ENCODE results near the gene SYT12. TPM values are rescaled to one million over a fixed set of nuclear protein-coding genes. Genes with fewer than 3 reads are reported as not detected.
"Not testable (repeated sequence)": the region's sequence is repeated elsewhere in the genome, so short reads cannot be mapped to it uniquely, and the experiment has no call there.

SYT12 gene, protein sequence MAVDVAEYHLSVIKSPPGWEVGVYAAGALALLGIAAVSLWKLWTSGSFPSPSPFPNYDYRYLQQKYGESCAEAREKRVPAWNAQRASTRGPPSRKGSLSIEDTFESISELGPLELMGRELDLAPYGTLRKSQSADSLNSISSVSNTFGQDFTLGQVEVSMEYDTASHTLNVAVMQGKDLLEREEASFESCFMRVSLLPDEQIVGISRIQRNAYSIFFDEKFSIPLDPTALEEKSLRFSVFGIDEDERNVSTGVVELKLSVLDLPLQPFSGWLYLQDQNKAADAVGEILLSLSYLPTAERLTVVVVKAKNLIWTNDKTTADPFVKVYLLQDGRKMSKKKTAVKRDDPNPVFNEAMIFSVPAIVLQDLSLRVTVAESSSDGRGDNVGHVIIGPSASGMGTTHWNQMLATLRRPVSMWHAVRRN
- 0.13 TPM for polyA plus RNA-seq (2013, experiment 1 of 2; ENCODE audit: insufficient read length)
- 0.11 TPM for polyA plus RNA-seq (2013, experiment 2 of 2; ENCODE audit: insufficient read length)

DNA sequence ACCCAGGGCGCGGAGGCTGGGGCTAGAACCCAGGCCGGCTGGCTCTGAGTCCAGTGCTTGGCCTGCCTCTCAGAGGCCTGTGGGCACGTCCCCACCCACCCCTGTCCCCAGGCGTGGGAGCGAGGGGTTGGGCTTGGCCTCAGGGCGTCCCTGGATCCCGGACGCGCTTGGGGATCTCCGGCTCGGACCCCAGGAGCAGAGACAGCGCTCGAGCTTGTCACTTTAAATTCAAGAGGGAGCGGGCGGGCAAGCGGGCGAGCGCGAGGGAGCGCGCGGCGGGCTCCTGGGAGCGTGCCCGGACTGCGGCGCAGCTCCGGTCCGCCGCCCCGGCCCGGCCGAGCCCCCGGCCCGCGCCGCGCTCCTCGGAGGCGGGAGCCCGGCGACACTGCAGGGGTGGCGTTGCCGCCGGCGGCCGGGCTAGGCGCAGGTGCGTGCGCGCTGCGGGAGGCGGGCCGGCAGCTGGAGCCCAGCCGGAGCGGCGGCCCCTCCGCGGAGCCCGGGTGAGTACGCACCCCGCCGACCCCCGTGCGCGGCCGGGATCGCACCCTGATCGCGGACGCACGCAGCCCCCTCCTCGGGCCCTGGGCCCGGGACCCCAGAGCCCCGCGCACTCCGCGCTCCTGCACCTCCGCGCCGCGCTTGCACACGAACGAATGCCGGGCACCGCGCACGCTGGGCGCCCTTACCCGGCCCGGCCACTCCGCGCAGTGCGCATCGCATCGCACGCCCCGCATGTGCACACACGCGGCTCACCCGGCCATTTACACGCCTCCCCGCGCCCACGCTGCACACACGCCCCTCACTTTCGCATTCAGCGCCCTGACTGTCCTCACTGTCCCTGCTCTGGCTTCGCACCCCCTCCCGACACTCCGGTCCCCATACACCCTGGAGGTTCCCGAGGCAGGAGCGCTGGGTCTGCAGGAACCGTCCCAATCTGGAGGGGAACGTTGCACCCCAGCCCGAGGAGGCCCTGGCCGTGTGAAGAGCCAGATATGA is at the start of gene SYT12:
TSS of gene SYT12 (plus strand) at position 174 of the 996 bp plus-strand sequence. CDS start 7,011 bp downstream, outside the sequence.
- no peak for DNase-seq

DNA sequence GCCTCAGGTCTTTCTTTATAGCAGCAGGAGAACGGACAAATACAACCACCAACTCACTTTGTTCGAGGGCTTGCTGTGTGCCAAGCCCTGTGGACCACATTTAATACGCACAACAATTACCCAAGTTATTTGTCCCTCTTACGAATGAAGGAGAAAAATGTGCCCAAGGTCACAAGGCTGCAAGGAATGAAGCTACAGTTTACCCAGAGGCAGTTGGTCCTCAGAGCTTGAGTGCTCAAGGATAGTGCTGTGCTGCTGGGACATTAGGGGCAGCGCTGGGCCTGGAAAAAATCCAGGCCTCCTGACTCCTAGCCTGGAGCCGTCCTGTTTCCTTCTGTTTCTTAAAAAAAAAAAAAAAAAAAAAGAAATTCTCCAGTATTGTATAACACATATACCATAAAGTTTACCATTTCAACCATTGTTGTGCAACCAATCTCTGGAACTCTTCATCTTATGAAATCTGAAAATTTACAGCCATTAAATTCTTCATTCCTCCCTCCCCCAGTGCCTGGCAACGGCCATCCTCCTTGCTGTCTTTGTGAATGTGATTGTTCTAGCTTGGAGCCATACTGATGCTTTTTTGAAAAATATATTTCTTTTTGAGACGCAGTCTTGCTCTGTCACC is 48.9 kb upstream of the SYT12 start:
- peak; percentile 82 for DNase-seq

DNA sequence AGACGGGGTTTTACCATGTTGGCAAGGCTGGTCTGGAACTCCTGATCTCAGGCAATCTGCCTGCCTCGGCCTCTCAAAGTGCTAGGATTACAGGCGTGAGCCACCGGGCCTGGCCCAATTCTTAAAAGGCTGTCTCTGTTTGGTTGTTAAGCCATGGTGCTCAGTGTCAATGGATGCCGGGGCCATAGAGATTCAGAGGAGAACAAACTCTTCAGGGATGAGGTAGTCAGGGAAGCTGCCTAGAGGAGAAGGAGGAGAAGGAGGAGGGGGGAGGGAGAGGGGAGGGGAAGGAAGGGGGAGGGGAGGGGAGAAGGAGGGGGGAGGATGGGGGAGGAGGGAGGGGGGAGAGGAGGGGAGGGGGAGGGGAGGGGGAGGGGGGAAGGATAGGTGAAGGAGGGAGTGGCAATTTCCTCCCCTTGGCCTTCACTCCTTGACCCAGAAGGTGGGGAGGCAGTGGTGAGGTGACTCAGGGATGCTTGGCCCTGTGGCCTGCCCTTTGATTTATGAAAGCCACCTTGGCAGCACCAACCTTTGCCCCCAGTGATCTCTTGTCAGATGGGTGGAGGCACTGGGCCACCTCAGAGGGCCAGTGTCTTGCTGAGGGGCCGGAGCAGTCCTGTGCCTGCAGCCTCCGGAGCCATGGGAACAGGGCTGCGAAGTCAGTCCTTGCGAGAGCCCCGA is 48.1 kb upstream of the SYT12 start, which contains the start of gene C11orf86:
TSS of gene C11orf86 (plus strand) at position 581 of the 681 bp plus-strand sequence. CDS start at position 640, 59 bp downstream.
- DNase-seq, result peak; percentile 25

DNA sequence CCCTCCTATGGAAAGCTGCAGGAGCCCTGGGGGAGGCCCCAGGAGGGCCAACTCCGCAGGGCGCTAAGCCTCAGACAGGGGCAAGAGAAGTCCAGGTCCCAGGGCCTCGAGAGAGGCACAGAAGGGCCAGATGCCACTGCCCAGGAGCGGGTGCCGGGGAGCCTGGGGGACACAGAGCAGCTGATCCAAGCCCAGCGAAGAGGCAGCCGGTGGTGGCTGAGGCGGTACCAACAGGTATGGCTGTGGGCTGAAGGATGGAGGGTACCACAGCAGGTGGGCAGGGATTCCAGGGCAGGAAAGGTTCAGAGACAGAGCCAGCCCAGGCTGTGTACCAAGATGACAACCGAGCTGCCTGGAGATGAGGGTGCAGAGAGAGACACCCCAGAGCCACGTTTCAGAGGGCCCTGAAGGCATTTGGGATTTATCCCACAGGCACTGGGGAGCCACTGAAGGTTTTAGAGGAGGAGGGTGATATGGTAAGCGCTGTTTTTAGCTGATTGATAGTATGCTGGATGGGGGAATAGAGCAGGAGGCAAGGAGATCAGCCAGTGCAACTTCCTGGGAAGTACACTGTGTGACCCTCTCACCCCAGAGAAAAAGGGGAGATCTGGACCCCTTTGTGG is 47.4 kb upstream of the SYT12 start:
- no peak for DNase-seq

DNA sequence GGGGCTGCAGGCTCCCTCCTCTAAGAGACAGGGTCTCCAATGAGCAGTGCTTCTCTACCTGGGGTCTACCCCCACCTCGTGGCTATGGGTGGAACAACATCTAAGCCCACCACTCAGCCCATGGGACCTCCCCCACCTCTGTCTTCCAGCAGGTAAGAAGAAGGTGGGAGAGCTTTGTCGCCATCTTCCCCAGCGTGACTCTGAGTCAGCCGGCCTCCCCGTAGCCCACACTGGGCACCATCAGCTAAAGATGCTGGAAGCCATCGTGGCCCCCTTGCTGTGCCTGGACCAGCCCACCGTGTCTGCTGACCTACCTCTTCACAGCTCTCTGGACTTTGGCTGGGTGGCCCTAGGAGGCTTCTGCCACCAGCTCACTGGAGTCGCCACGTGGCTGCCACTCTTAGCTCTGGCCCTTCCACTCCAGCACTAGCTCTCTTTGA is 46.9 kb upstream of the SYT12 start:
- DNase-seq, result no peak

DNA sequence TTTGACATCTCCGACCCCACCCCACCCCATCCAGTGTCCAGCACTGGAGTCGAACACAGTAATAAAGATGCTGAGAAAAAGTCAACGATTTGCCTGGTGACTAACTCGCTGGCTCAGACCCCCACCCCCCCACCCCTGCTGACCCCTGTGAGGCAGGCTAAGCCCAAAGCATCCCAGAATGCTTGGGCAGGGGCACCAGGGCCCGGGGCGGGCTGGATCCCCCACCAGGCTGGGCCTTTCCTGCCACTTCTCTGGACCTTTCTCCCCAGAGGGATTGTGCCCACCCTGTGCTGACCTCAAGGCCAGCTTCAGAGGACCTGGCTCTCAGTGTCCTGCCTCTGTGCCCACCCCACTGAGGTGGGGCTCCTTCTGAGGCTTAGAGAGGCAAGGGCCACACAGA is 46.0 kb upstream of the SYT12 start:
- no peak for DNase-seq

DNA sequence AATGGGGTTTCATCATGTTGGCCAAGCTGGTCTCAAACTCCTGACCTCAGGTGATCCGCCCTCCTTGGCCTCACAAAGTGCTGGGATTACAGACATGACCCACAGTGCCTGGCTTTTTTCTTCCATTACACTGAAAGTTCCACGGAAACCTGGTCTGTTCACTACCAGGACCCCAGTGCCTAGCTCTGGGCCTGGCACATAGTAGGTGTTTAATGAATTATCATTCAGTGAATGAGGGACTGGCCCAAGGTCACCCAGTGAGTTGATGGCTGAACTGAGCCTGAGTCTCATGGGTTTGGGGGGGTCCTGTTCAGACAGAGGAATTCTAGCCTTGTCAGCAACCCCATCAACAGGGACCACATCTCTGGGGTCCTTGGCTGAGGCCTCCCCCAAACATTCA is 44.7 kb upstream of the SYT12 start:
- no peak for DNase-seq

DNA sequence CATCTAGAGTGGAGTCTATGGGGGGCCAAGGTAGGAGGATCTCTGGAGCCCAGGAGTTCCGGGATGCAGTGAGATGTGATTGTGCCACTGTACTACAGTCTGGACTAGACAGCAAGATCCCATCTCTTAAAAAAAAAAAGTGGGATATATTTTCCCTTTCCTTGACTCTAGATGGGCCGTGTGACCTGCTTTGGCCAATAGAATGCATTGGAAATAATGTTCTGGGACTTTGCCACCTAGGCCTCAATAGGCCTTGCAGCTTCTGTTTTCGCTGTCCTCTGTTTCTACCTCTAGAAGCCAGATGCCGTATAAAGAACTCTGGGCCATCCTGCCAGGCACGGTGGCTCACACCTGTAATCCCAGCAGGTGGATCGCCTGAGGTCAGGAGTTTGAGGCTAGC is 44.2 kb upstream of the SYT12 start:
- DNase-seq, result no peak

DNA sequence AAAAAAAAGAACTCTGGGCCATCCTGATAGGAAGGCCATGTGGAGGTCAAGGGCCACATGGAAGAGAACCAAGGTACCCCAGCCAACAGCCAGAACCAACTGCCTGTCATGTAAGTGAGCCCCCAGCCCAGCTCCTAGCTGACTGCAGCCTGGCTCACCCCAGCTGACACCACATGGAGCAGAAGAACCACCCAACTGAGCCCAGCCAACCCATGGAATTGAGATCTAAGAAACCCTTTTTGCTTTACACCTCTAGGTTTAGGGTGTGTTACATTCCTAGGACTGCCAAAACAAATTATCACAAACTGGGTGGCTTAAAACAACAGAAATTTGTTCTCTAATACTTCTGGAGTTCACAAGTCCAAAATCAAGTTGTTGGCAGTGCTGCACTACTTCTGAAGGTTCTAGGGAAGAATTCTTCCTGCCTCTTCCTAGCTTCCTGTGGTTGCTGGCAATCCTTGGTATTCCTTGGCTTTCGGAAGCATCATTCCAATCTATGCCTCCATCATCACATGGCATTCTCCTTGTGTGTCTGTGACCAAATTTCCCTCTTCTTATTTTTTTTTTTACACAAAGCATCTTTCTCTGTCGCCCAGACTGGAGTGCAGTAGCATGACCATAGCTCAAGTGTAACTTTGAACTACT is 43.5 kb upstream of the SYT12 start:
- peak; percentile 51 for DNase-seq

DNA sequence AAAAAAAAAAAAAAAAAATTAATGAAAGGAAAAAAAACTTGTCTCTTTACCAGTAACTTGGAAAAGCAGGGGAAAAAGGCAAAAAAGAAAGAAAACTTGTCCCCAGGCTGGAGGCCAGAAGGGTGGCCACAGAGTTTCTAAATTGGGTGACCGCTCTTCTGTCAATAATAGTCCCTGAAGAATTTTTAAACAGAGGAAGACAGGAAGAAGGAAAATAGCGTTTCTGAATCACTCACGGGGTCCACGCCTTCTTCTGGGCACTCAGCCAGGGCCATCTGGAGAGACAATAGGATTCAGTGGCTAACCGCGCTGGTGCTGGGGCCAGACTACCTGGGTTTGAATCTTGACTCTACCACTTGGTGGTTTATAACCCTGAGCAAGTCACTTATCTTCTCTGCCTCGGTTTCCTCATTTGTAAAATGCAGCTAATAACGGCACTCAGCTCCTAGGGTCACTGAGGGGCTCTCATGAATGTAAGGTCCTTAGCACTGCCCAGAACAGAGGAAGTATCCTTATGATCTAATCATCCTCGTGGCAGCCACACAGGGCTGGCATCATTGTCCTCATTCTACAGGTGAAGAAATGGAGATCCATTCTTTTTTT is 40.9 kb upstream of the SYT12 start:
- DNase-seq, result peak; percentile 93

DNA sequence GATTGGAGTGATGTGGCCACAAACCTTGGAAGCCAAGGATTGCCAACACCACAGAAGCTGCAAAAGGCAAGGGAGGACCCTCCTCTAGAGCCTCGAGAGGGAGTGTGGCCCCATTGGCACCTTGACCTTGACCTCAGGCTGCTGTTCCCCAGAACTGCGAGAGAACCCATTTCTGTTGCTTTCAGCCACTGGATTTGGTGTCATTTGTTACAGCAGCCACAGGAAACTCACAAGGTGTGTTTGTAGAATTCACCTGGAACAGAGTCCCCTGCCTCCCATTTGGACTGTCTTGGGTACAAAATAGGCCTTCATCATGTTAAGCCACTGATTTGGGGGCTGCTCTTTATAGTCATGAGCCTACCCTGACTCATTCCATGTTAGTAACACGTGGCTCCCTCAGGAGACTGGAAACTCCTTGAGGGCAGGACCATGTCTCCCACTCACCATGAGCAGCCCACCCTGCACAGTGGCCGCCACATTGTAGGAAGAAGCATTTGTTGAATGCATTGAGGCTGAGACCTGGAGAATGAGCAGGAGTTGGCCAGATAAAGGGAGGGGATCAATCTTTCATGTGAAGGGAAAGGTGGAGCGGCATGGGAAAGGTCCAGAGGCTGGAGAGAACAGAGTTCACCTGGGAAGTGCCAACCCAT is 39.5 kb upstream of the SYT12 start:
- DNase-seq, result no peak

DNA sequence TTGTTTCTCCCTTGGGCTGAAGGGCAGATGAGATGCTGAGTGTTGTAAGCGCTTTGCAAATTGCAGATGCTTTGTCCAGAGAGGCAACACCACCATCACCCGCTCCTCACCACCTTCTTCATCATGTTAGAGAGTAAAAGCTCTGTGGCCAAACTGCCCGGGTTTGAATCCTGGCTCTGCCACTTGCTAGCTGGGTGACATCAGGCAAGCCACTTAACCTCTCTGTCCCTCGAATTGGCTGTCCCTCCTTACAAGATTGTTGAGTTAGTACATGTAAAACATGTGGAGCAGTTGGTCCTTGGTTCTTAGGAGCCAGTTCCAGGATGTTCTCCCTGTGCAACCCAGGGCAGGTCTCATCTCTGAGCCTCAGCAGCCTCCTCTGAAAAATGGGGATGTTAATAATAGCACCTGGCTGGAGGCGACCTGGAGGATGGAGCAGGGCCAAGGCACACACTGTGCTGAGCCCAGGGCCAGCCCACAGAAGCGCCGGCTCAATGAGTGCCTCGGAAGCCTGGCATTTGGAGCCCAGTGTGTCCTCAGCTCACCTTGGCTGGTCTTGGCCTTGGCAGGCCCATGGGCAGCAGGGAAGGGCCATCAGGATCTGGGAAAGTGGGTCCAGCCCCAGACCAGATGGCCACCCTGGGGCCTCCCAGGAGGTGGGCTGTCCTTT is 37.3 kb upstream of the SYT12 start:
- DNase-seq, result no peak

DNA sequence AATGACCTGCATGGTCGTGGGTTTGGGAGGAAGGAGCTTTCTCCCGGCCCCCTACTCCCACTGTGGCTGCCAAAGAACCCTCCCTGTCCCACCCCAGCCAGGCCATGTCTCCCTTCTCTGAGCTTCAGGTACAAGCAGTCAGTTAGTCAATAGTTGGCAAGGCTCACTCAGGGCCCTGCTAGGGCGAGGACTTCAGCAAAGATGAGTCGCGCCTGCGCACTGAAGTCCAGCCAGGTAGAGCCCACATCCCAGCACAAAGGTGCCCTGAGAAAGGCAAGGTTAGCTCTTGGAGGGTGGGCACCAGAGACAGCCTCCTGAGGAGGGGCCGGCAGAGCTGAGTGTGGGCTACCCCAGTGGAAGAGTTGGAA is 36.8 kb upstream of the SYT12 start:
- no peak for DNase-seq

DNA sequence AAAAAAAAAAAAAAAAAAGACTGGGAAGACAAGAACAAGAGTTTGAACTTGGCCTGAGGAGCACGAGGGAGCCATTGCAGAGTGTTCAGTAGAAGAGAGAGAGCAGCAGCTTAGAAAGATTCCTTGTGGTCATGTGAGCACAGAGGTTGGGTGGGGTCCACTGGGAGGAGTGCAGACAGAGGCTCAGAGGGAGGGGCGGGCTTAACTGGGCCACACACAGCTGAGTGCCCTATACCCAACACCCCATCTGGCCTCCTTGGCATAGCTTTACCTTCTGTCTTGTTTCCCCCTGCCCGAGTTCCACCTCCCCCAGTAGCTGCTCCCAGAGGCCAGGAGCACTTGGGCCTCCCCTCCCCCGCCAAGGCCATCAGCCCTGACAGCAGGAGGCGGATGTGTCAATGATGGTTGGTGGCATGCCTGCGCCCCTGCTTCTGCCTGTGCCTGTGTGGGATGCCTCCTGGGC is 35.7 kb upstream of the SYT12 start:
- no peak for DNase-seq

DNA sequence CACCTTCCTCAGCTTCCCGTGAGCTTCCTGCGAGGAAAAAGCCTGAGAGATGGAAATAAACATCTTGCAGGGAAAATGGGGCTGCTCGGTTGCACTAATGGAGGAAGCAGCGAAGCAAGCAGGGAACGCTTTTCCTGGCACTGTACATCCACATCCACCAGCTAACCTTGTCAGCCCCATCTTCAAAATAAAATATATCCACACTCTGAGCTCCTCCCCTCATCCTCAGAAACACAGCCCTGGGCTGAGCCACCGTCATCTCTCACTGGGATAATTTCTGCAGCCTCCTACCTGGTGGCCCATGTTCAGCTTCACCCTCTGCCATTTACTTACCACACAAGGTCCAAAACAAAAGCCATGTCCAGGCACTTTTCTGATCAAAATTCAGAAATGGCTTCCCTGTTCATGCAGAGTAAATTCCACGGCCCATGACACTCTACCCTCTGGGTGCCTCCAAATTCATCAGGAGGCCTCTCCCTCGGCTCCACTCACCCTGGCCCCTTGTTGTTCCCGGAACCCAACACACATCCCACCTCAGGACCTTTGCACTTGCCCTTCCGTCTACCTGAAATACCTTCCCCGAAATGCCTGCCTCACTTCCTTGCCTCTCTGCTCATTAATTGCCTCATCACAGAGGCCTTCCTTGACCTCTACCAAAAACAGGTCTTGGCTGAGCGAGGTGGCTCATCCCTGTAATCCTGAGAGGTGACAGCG is 34.9 kb upstream of the SYT12 start:
- DNase-seq, result no peak

DNA sequence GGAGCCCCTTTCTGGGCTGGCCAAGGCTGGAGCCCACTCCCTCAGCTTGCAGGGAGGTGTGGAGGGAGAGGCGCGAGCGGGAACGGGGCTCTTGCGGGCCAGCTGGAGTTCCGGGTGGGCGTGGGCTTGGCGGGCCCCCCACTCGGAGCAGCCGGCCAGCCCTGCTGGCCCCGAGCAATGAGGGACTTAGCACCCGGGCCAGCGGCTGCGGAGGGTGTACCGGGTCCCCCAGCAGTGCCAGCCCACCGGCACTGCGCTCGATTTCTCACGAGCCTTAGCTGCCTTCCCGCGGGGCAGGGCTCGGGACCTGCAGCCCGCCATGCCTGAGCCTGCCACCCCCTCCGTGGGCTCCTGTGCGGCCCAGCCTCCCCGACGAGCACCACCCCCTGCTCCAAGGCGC is 34.2 kb upstream of the SYT12 start:
- not testable (repeated sequence) for DNase-seq

DNA sequence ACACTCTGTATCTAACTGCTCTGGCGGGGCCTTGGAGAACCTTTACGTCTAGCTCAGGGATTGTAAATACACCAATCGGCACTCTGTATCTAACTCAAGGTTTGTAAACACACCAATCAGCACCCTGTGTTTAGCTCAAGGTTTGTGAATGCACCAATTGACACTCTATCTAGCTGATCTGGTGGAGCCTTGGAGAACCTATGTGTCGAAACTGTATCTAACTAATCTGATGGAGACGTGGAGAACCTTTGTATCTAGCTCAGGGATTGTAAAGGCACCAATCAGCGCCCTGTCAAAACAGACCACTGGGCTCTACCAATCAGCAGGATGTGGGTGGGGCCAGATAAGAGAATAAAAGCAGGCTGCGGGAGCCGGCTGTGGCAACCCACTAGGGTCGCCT is 33.6 kb upstream of the SYT12 start:
- not testable (repeated sequence) for DNase-seq

DNA sequence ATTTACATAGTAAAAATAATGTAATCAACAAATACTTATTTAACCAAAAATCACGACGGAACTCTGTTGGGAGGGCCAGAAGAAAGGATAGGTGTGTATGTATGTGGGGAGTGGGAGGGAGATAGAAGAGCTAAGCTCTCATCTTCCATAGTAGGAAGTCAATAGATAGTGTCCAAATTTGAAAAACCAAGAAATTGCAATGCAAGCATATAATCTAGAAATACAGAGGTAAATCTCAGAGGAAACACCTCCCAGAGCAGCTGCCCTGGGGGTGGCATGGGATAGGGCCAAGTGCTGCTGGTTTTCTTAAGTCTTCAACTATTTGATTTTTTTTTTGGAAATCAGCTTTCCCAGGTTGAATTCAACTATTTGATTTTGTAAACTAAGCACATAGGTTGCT is 30.9 kb upstream of the SYT12 start:
- no peak for DNase-seq
